Chondrocyte (in vitro differentiated cells): ENCODE results near the gene KRT28. TPM values are rescaled to one million over a fixed set of nuclear protein-coding genes. Genes with fewer than 3 reads are reported as not detected.

Experiments
- DNase-seq: peaks from one replicate; pipeline ENCODE4 v3.0.0; 2021; ENCODE audit warnings: mixed read lengths, low spot score
- H3K27ac Mint-ChIP-seq: one replicate; pipeline ENCODE4 v1.8.0; 2021; ENCODE audit warnings: mild to moderate bottlenecking, moderate library complexity, mixed read lengths; ENCODE audit not compliant: unreplicated experiment
- H3K27me3 Mint-ChIP-seq: 2 replicates; pipeline ENCODE4 v1.8.0; 2021; ENCODE audit warnings: low read depth, mixed read lengths
- H3K36me3 Mint-ChIP-seq: 2 replicates; pipeline ENCODE4 v1.8.0; 2021; ENCODE audit warnings: low read depth, mixed read lengths
- H3K4me1 Mint-ChIP-seq: 2 replicates; pipeline ENCODE4 v1.8.0; 2021; ENCODE audit warnings: low read depth, mild to moderate bottlenecking, mixed read lengths
- H3K4me3 Mint-ChIP-seq: one replicate; pipeline ENCODE4 v1.8.0; 2021; ENCODE audit warnings: mild to moderate bottlenecking, moderate library complexity, mixed read lengths; ENCODE audit not compliant: unreplicated experiment
- H3K9me3 Mint-ChIP-seq: 2 replicates; pipeline ENCODE4 v1.8.0; 2021; ENCODE audit warnings: low read depth, mixed read lengths
- CTCF ChIP-seq: fragments of 200-600 bp; sonication (generic); IDR thresholded peaks from 2 replicates; pipeline ENCODE4 v1.5.0; 2021; ENCODE audit warnings: antibody characterized with exemption, mild to moderate bottlenecking, moderate library complexity
- total RNA-seq: library from RNA; stranded (reverse); gene quantifications from 3 replicates; pipeline ENCODE4 v1.2.1, GENCODE V29; 2021

The KRT28 gene
- total RNA-seq, 1 donor from 2014 or later: not detected

GRCh38 chr17:40778461-40778860 lies 21.3 kb downstream of the KRT28 start:
- Mint-ChIP-seq H3K9me3 (no peaks in the 10 kb centered on the region), H3K4me3 (no peak overlapping the region), H3K36me3 (no peaks in the 10 kb centered on the region), H3K27me3 (peaks cover 55% of the 10 kb centered on the region), H3K27ac (no peak overlapping the region), H3K4me1 (no peaks in the 10 kb centered on the region)
- no peak for DNase-seq
- no peak for TF ChIP-seq CTCF

GRCh38 chr17:40777971-40778370 lies 21.8 kb downstream of the KRT28 start:
- Mint-ChIP-seq H3K36me3 (no peaks in the 10 kb centered on the region), H3K9me3 (no peaks in the 10 kb centered on the region), H3K27ac (no peak overlapping the region), H3K27me3 (peaks cover 51% of the 10 kb centered on the region), H3K4me3 (no peak overlapping the region), H3K4me1 (no peaks in the 10 kb centered on the region)
- no peak for TF ChIP-seq CTCF
- DNase-seq: no peak

GRCh38 chr17:40777459-40777858 lies 22.3 kb downstream of the KRT28 start:
- Mint-ChIP-seq H3K27ac (no peak overlapping the region), H3K4me1 (no peaks in the 10 kb centered on the region), H3K36me3 (no peaks in the 10 kb centered on the region), H3K4me3 (no peak overlapping the region), H3K27me3 (peaks cover 56% of the 10 kb centered on the region), H3K9me3 (no peaks in the 10 kb centered on the region)
- no peak for TF ChIP-seq CTCF
- no peak for DNase-seq

GRCh38 chr17:40775945-40776344 lies 23.8 kb downstream of the KRT28 start:
- TF ChIP-seq CTCF: no peak
- H3K4me1 Mint-ChIP-seq: no peaks in the 10 kb centered on the region
- peaks cover 61% of the 10 kb centered on the region for H3K27me3 Mint-ChIP-seq
- no peaks in the 10 kb centered on the region for H3K9me3 Mint-ChIP-seq
- no peak overlapping the region for H3K4me3 Mint-ChIP-seq
- no peak overlapping the region for H3K27ac Mint-ChIP-seq
- H3K36me3 Mint-ChIP-seq: no peaks in the 10 kb centered on the region
- no peak for DNase-seq

GRCh38 chr17:40772101-40772500 lies 27.7 kb downstream of the KRT28 start, which contains the start of gene KRT26:
Gene KRT26, minus strand, starts transcription at chr17:40772201. Its CDS starts 88 bp downstream, at chr17:40772113.
- Mint-ChIP-seq H3K9me3 (no peaks in the 10 kb centered on the region), H3K27me3 (peaks cover 54% of the 10 kb centered on the region), H3K4me3 (no peak within 1 kb of the TSS), H3K4me1 (no peaks in the 10 kb centered on the region), H3K36me3 (no peaks in the 10 kb centered on the region), H3K27ac (no peak within 1 kb of the TSS)
- no peak for DNase-seq
- no peak for TF ChIP-seq CTCF
